Midbrain (tissue), 1 donor: ENCODE results near the gene ZG16B.

ENCODE experiments used
- DNase-seq: peaks from one replicate; lab custom pipeline; 2025; lab: John Stamatoyannopoulos, UW

The ZG16B gene

DNA sequence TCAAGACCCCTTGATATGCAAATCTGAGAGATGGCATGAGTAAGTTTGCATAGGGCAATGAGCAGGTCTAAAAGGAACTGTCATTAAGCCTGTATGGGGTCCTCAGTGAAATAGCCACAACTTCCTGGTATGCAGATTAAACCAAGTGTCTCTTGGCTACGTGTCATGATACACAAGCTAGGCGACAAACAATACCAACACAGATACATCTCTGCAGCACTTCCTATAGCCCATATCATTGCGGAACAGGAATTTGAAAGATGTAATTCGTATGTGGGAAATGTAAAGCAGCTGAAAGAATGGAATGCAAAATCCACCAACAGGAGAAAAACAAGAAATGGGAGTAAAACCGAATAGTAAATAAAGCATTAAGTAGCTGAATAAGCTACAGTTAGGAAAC lies 15.0 kb downstream of the ZG16B start:
- no peak for DNase-seq

DNA sequence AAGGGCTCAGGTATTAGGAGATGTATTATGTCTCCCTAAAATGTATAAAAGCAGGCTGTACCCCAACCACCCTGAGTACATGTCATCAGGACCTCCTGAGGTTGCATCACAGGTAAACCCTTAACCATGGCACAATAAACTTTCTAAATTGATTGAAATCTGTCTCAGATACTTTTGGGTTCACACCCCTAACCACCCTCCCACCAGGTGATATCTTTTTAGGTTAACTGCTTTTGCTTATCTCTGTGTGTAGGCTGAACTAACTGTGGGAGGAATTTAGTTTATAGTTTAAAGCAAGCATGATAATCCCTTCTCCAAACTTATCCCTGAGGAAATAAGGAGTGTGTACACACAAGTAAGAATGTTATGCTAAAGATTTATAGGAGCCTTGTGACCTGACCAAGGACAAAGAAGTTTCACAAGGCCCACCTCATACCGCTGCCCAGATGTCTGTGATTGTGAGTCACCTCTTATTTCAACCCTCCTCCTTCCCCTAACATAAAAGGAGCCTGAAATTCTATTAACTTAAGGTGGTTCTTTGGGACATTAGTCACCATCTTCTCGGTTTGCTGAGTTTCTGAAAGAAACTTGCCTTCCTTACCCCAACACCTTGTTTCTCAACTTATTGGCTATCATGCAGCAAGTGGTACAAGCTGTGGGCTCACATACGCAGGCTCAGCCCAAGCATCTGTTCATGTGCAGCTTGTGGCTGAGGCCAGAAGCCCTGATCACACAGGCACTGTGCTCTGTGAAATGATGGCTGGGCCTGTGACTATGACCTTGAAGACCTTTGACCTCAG lies 16.6 kb downstream of the ZG16B start:
- no peak for DNase-seq

DNA sequence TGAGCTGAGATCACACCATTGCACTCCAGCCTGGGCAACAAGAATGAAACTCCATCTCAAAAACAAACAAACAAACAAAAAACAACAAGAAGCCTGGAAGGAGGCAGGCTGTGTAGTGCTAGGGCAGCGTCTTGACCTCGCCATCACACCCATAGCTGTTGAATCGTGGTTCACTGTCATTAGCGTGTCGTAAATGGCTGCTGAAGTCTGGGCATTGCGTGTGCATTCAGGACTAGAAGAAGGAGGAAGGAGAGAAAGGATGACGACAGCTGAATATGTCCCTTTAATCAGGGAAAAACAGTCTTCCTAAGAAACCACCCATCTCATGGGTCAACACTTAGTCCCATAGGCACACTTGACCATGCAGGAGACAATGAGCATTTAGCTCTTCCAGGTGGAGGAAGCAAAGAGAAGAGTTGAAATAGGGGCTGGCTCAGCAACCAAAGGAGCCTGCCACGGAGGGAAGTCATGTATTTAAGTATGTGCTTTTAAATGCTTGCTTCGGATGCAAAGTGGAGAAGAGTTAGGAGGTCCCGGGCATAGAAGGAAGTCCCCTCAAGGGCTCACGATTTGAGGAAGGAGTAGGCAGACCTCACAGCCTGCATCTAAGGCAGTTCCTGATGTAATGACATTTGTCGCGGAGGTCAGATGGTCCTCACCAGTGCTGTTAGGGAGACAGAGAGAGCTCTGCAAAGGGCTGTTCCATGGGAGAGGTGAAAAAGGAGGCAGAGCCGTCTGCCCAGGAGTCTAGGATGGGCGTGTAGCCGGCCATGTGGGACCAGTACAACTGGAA lies 19.0 kb downstream of the ZG16B start:
- DNase-seq: no peak

DNA sequence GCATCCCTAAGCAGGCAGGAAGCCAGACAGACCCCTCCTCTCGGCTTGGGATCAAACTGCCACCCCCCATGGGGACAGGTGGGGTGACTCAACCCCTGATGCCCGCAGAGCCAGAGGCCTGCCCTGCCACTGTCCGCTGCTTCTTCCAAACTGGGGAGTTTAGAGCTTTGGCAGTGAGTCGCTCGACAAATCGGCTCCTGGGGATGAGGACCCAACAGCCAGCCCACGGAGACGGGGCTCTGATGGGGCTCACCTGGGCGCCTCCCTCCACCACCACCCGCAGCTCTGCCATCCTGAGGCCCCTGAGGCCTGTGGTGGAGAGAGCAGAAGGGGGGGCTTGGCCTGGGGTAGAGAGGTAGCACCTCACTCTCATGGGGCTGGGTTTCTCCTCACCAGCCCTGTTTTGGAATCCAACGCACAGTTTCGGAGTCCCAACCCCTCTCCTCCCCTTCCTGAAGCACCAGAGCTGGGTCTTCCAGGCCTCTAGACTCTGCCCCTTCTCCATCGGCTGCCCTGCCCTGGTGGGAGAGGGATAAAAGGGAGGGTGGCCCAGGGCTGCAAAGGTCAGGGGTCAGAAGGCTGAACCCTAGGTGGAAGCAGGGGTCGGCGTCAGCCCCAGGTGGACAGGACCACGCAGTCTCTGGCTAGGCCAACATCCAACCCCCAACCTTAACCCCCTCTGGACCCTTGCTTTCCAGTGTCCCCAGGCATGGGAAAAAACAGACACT lies 22.1 kb downstream of the ZG16B start:
- no peak for DNase-seq

DNA sequence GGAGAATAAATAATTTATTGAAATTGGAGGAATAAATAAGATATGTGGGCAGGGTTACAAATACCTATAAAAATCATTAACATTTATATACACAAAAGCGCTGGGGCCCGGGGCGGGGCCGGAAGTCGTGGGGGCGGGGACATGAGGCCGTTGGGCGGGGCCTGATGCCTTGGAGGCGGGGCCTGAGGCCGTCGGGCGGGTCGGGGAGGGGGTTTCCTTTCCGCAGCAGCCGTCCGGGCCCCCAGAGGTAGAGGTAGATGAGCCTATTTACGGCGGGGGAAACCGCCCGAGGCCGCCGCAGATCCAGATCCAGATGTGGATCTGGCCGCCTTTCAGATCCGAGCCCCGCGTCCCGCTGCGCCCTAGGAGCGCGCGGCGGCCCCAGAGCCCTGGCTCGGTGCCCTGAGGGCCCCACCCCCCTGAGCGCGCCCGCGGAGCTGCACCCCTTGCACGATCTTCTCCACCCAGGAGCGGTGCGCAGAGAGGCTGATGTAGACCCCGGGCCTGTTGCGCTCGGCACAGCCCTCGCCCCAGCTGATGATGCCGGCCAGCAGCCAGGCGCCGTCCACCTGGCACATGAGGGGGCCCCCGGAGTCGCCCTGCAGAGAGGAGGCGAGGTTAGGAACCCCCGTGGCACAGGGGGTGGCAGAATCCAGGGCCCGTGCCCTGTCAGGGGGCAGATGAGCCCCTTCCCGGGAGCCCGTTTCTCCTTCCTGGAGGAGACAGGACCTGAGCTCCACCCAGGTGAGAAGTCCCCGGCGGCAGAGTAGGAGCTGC lies 22.8 kb downstream of the ZG16B start:
- DNase-seq: no peak

DNA sequence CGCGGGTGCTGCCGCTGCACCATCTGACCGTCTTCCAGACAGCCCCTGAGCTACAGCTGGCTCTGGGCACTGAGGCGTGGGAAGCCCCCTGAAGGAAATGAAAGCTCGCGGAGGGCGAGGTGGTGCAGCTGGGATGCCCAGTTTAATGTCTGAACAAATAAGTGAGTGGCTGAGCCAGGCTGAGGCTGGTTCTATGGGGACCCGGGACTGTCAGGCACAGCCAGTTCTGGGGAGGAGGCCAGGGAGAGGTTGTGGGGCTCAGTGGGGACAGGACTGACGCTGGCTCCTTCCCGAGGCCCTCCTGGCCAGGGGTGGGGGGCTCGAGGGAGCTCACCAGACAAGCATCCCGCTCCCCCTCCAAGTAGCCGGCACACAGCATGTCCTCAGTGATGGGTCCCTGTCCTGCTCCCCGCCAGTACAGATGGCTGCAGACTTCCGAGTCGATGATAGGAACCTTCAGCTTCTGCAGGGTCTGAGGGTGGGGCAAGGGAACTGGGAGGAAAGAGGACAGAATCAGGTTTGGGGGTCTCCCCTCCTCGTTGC lies 23.5 kb downstream of the ZG16B start:
- DNase-seq: no peak

DNA sequence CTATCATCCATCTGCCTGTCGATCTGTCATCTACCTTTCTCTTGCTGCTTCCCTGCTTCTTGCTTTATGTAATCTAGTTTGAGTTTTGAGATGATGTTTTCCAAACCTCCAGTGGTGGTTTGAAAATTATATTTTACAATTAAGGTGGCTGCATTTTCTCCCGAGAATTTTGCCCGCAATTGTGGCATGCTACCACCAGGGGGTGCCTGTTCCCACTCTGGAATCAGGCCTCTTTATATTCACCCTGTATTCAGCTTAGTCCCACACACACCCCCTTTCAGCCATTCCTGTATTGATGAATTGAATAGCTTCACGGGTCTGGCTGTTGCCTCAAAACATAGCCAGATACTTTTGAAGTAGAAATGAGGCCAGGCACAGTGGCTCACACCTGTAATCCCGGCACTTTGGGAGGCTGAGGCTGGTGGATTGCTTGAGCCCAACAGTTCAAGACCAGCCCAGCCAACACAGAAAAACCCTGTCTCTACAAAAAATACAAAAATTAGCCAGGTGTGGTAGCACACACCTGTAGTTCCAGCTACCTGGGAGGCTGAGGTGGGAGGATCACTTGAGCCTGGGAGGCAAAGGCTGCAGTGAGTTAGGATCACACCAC lies 24.7 kb downstream of the ZG16B start:
- DNase-seq: no peak

DNA sequence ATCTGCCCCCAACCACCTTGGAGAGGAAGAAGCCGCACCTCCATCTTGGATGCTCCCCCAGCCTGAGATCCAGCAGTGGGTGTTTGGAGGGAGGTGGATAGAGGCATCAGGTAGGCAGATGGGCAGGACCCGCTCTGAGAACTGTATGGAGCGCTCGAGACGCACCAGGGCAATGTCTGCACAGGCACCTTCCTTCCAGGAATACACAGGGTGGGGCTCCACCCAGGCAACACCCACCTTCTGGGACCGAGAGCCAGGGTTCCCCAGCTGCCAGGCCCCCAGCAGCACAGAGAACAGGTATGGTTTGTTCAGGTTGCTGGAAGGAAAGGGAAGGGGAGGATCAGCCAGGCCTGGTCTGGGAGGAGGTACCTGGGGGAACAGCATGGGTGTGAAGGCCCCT lies 25.4 kb downstream of the ZG16B start:
- no peak for DNase-seq

DNA sequence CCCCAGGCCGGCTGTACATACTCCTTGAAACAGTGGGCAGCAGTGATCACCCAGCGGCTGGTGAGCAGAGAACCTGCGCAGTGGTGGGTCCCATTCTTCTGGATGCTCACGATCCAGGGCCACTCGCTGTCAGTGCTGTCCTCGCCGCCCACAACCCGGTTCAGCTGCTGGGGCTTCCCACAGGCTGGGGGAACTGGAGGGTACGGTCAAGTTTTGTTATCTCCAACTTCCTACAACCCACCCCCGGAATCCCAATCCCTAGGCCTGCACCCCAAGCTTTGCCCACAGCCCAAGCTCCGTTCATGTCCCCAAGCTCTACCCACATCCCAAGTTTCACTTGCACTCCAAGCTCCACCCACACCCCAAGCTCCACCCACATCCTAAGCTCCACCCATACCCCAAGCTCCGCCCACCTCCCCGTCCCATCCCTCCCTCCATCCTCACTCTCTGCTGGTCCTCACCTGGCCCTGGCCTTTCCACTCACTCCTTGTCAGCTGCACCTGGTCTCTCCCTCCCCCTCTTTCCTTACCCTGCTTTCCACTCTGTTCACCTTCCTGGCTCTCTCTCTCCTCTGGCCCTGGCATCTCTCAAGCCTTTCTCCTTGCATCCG lies 26.1 kb downstream of the ZG16B start:
- no peak for DNase-seq

DNA sequence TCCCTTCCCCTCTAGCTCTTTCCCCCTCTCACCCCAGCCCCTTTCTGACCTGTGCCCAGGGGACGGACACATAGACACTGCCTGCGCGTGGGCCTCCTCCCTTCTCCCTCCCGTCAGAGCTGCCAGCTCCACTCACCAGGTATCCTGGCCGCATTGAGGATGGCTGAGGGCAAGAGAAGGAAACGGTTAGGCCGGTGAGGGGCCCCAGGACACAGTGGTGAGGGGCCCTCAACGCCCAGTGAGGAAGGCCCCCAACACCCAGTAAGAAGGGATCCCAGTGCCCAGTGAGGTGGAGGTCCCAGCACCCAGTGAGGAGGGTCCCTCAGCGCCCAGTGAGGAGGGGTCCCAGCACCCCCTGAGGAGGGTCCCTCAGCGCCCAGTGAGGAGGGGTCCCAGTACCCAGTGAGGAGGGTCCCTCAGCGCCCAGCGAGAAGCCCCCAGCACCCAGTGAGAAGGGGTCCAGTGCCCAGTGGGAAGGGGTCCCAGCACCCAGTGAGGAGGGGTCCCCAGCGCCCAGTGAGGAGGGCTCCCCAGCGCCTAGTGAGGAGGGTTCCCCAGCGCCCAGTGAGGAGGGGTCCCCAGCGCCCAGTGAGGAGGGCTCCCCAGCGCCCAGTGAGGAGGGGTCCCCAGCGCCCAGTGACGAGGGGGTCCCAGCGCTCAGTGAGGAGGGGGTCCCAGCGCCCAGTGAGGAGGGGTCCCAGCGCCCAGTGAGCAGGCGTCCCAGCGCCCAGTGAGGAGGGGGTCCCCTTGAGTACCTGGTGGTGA lies 26.8 kb downstream of the ZG16B start:
- DNase-seq: no peak

DNA sequence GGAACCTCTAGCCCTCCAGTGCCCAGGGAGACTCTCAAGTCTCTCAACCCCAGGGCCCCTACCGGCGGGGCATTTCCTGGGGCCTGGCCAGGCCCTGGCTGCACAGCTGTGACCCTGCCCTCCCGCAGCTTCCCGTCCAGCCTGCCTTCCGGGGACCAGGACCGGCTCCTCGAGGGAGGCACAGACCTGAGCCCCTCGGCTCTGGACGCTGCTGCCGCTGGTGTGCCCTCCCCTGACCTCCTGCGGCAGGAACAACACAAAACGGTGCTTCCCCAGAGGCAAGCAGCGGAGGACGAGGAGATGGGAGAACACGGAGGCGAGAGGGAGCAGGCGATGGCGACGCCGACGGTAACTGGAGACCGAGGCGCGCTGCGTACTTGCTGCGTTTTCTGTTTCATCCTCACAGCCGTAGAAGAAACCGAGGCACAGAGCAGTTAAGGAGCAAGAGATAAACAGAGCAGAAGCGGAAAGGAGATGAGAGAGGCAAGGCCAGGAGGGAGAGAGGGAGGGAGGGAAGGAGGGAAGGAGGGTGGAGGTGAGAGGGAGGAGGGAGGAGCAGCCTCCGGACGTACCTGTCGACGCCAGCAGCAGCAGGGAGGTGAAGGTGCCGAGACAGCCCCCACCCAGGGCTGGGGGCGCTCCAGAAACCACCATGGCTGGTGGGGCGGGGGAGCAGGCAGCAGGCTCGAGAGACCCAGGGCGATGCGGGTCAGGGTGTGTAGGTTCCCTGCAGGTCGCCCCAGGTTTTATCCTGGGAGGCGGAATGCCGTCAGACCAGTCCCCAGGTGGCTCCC lies 27.5 kb downstream of the ZG16B start, which contains the start of gene PRSS22:
PRSS22 (minus strand) TSS at position 720 of the 794 bp plus-strand sequence; CDS start at position 654, 66 bp downstream.
- DNase-seq: no peak

DNA sequence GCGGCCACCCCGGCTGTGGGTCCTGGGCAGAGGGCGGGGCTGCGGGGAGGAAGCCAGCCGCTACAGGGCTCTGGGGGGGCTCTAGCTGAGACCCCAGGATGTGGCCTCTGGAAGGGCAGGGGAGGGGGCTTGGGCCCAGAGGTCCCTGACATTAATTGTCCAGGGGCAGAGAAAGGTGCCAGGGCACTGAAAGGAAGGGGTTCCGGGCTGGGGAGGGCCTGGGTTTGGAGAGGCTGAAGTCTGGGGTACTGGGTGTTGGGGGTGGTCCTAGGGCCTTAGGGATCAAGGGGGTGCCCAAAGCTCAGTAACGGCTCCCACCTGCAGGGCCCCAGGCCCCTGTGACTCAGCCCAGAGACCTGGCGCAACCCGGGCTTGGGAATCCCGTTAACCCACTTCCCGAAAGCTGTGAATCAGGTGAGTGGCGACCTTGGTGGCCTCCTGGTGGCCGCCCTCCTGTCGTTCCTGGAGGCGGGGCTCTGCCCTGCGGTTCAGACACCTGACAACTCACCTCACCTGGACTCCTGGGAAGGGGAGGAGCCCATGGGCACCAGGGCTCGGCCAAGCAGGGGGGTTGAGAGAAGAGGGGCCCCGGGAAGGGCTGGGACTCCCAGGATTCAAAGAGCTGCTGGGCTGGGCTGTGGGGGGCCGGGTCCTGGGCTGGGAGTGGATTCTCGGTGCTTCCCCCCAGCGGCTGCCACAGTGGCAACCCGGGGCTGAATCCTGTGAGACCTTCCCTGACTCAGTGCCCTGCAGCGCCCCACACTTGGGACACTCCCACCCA lies 28.3 kb downstream of the ZG16B start:
- DNase-seq: no peak

DNA sequence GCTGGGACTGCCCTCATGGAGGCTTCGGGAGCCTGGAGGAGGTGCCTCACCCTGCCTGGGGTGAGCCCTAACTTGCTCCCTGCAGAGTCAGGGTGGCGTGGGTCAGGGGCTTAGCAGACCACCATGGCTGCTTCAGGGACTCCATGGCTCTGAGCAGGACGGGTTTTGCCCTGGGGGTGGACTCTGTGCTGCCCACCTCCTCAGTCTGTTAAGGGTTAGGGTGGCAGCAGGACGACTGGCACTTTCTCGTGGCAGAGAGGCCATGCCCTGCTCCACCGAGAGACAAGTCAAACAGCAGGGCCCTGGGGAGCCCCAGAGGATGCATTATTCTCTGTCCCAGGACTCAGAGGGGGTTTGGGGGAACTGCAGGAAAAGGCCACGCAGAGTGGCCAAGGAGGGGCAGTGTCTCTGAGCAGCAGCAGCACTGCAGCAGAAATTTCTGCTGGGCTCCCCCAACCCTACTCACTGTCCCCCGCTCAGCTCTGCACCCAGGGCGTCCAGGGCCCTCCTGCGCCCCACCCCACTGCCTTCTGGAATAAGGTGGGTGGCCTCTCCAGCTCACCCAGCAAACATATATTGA lies 29.7 kb downstream of the ZG16B start:
- DNase-seq: no peak

DNA sequence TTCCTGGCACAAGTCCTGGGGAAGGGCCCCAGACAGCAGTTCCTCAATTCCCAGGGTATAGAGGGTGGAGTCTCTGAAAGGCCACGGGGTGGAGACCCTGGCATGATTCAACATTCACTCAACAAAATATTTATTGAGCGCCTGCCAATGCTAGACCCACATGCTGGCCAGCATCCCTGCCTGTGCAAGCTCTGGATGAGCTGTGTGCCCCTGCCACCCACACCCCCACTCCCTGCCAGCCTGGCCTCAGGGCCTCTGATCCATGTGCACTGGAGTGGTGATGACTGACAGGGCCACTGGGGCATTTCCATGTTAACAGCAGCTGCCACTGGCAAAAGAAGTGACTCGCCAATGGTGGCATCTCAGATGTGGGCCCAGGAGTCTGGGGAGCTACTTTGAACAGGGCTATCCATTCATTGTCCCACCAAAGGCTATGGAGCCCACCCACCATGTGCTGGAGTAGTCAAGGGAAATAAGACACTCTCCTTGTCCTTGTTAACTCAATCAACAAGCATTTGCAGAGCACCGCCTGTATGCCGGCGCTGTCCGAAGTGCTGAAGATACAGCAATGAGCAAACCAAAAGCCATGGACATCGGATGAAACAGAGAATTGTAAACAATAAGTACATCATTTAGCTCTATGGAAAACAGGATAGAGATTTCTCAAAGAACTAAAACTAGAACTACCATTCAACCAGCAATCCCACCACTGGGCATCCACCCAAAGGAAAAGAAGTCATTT lies 30.9 kb downstream of the ZG16B start:
- DNase-seq: no peak

DNA sequence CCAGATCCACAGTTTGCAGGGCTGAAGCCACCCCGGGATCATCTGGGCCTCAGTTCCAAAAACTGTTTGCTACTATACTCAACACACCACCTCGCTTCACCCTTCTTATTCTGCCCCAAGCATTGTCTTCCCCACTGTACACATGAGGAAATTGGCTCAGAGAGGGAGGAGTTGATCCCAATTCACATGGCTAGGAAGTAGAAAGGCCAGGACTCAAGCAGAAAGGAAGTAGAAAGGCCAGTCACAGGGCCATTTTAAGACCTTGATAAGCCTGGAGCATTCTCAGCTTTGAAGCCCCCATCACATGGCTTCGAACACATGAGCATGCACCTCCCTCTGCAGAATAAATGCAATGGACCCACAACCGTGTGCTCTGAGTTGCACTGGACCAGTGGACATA lies 35.5 kb downstream of the ZG16B start:
- no peak for DNase-seq

DNA sequence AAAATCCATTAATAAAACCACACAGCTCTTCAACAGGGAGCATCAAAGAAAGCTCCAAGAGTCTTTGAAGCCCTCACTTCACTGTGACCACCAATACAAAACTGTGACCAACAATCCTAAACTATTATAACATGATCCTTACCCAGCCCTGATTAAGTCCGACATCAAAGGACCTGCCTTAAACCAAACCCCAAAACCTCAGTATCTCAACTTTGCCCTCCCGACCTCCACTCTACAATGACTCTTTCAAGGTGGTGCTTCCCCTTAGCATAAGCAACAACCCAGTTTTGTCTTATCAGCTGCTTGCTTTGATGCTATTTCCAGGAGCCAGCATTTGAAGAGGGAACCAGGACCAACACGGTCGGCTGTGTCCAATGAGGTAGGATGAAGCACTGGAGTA lies 36.3 kb downstream of the ZG16B start:
- DNase-seq: no peak

DNA sequence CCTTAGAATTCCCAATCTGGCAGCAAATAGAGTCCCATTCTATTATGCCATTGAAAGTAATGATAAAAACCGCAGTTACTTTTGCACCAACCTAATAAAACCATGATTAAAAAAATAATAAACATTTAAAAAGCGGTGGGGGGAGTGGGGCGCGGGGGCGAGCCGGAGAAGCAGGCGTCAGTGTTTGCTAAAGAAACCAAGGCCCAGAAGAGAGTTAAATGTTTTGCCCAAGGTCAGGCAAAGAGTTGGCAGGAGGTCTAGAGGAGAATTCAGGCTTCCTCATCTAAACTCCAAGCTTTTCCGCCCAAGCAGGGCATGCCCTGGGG lies 37.5 kb downstream of the ZG16B start:
- DNase-seq: no peak
